A549 (cell line): ENCODE measurements around the gene EXT2.

Source experiments
- CHD2 ChIP-seq: fragments of 150-350 bp; IDR thresholded peaks from 2 replicates; pipeline ENCODE4 v1.6.1; 2014; ENCODE audit warnings: low read length; ENCODE audit not compliant: partially characterized antibody
- POLR2A ChIP-seq: IDR thresholded peaks from 2 replicates; pipeline ENCODE4 v1.6.1; 2012; ENCODE audit warnings: mild to moderate bottlenecking, low read length

GRCh38 chr11:44113018-44113417 lies 17.5 kb downstream of the EXT2 start:
- TF ChIP-seq CHD2 (no peak), POLR2A (no peak)
